OCI-LY7 (cell line): ENCODE data around the gene CHGA.

ENCODE experiments used
- CTCF ChIP-seq: fragments of 200-600 bp; sonication (generic); conservative IDR thresholded peaks from 2 replicates; pipeline ENCODE4 v1.5.1; 2014; ENCODE audit warnings: mild to moderate bottlenecking, antibody characterized with exemption, low read length, moderate library complexity, mixed read lengths
- EZH2phosphoT487 ChIP-seq: fragments of 200-600 bp; sonication (generic); IDR thresholded peaks from 2 replicates; pipeline ENCODE4 v1.6.1; 2018; ENCODE audit warnings: low read depth, borderline replicate concordance, mild to moderate bottlenecking, mixed run types, antibody characterized with exemption, low read length, moderate library complexity, mixed read lengths

DNA sequence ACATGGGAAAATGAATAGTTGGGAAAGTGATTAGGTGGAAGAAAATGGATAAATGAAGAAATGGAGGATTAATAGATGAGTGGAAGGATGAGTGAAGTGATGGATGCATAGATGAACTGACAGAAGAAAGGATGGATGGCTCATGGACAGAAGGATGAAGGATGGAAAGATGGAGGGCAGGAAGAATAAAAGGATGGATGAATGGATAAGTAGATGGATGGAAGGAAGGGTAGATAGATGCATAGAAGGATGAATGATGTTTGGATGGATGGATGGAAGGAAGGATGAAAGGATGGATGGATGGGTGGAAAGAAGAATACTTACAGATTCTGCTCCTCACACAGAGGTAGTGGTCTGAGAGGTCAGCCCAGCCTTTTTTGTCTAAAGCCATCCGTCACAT is 35.8 kb upstream of the CHGA start:
- TF ChIP-seq CTCF, result no peak
- TF ChIP-seq EZH2phosphoT487, result no peak
